A549 treated with GW870086 at 1 μM for 4 hours (cell line): ENCODE data around the gene DRG2. TPM values are rescaled to one million over a fixed set of nuclear protein-coding genes. Genes with fewer than 3 reads are reported as not detected.

ENCODE experiments used
- total RNA-seq: library from RNA; stranded (reverse); fragments of 200-300 nt; extraction: Qiagen RNA extraction; gene quantifications from 5 replicates; pipeline ENCODE4 v1.2.3, GENCODE V29; 2022; ENCODE audit warnings: low read depth

The DRG2 gene, protein sequence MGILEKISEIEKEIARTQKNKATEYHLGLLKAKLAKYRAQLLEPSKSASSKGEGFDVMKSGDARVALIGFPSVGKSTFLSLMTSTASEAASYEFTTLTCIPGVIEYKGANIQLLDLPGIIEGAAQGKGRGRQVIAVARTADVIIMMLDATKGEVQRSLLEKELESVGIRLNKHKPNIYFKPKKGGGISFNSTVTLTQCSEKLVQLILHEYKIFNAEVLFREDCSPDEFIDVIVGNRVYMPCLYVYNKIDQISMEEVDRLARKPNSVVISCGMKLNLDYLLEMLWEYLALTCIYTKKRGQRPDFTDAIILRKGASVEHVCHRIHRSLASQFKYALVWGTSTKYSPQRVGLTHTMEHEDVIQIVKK
- total RNA-seq, result 43.1 to 53.9 TPM (median 50.9 TPM) in 5 replicates

DNA sequence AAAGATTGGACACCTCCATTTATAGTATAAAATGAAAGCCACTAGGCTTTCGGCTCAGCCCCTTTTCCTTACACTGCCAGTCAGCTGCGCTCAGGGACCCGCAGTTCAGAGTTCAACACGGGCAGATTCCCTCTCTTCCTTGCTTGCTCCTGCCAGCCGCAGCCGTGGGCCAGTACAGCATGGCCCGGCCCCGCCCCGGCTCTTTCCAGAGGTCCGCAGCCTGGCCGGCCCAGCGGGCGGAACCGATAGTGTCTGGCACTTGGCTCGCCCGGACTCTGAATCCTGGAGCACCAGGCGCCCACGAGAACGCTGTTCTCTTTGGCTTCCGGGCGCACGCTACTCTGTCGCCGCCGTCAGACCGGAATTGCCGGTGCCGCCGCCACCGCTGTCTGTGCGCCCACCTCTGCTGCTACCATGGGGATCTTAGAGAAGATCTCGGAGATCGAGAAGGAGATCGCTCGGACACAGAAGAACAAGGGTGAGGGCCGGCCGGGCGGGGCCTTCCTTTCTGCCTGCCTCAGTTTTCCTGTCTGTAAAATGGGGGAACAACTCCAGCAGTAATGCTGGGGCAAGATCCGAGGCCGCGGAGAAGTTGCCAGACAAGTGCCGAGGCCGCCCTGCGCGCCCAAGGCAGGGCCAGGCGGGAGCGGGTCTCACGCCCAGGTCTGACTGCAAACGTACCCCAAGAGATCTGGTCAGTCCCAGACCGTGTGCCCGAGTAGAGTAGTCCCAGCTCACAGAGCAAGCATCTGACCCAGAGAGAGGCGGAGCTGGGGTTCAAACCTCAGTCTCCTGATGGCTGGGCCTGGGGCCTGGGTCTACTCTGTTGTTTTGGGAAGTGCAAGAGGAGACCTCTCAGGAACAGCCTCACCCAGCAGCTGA lies at the start of gene DRG2:
Gene DRG2, plus strand, starts transcription at position 339 of the 882 bp plus-strand sequence. Its CDS starts 76 bp downstream, at position 415.

DNA sequence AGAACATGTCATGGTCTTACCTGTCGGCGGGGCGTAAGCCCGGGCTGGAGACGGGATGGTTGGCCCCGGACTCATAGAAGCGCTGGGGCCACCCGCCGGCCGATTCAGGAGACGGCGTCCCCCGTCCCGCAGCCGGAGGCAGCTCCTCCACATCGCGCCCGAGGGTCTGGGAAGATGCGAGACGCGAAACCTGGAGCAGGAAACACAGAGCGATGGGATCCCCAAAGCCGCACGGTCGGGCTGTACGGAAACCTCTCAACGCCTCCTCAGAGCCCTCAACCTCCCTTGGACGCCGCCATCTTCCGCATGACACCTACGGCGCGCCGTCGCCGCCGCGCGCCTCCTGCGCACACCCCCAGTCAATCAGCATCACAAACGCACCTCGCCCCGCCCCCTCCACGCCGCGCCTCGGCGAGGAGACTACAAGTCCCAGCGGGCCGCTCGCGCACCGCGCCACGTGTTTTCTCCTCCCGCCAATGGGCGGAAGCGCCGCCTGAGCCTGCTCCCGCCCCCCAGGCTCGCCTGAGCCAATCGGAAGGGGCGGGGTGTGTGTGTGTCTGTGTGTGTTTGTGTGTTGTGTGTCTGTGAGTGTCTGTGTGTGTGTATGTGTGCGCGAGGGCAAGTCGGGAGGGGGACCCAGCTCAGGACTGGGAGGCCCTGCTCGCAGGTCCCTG lies 48.8 kb upstream of the DRG2 start, which contains the start of the genes ATPAF2 and GID4:
Gene ATPAF2, minus strand, starts transcription at position 308 of the 674 bp plus-strand sequence. Its CDS starts 155 bp downstream, at position 153.
Gene GID4, plus strand, starts transcription at position 548 of the 674 bp plus-strand sequence. Its CDS starts 57 bp downstream, at position 605.

DNA sequence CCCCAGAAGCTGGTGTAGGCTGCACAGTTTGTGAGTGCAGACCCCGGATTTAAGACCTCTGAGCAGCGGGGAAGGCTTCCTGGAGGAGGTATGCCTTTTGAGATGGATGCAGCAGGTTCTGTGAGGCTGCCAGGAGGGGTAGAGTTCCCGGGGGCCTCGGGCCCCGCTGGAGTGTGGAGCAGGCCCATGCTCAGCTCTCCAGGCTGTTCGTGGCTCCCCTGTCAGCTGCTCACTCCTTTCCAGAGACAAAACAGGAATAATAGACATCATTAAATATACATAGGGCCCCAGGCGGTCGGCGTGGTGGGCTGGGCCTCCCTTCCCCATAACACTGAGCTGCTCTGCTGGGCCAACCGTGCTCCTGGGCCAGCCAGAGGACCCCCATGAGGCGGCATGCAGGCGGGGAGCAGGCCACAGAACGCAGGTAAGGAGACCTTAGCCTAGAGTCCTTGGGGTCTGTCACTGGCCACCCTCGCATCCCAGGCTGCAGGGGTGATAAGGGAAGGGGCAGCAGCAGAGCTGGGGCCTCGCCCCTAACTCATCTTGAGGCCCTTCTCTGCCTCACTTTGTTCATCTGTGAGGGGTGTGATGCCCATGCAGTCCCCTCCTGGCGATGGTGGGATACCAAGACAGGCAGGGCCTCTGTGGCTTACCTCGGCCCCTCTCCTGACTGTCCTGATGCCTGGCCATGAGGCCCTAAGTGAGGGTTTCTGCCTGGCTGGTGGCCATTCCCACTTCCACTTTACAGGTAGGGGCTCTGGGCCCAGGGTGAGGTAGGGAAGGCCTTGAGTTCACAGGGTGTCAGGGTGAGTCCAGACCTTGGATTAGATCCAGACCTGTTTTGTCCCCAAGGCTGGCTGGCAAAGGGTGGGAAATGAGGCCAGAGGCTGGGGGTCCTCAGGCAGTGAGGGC lies 20.9 kb downstream of the DRG2 start, which contains the start of gene MYO15A:
Gene MYO15A, plus strand, starts transcription at position 356 of the 912 bp plus-strand sequence. CDS start 10,045 bp downstream, outside the sequence.

Other genes with a start within 250 kb of the DRG2 start
- gene TOM1L2, start 115.5 kb upstream of the DRG2 start, total RNA-seq, result 15.2 to 23.5 TPM (median 20.2 TPM) in 5 replicates
- gene DRC3, start 115.1 kb upstream of the DRG2 start, total RNA-seq, result 1.4 to 2.4 TPM (median 1.8 TPM) in 5 replicates
- 18.8 to 31.5 TPM (median 26.6 TPM) in 5 replicates for gene ATPAF2, start 48.8 kb upstream of the DRG2 start, total RNA-seq
- 8.5 to 11.9 TPM (median 10.7 TPM) in 5 replicates for gene GID4, start 48.5 kb upstream of the DRG2 start, total RNA-seq
- gene MYO15A, start 20.8 kb downstream of the DRG2 start, total RNA-seq, result 0.28 to 1.1 TPM (median 0.71 TPM) in 5 replicates
- gene ALKBH5, start 95.9 kb downstream of the DRG2 start, total RNA-seq, result 47.1 to 54.5 TPM (median 51.4 TPM) in 5 replicates
- gene LLGL1, start 137.7 kb downstream of the DRG2 start, total RNA-seq, result 11.9 to 16.5 TPM (median 14.9 TPM) in 5 replicates
- gene FLII, start 170.8 kb downstream of the DRG2 start, total RNA-seq, result 214 to 246 TPM (median 235 TPM) in 5 replicates
- gene MIEF2, start 172.7 kb downstream of the DRG2 start, total RNA-seq, result 5.7 to 10.2 TPM (median 8.8 TPM) in 5 replicates
- gene TOP3A, start 227.0 kb downstream of the DRG2 start, total RNA-seq, result 29.7 to 38.5 TPM (median 35.3 TPM) in 5 replicates
- gene SMCR8, start 227.3 kb downstream of the DRG2 start, total RNA-seq, result 14.8 to 16.5 TPM (median 15.5 TPM) in 5 replicates